Measurements from ENCODE around the gene TNFRSF1A. TPM values are rescaled to one million over a fixed set of nuclear protein-coding genes. Genes with fewer than 3 reads are reported as not detected.
A peak's percentile ranks its signal among the peaks of the same experiment; 100 is the strongest.

The TNFRSF1A gene
- total RNA-seq, 1 donor from 2014 or later, result 125 TPM

GRCh38 chr12:6343518-6343917 lies 1.6 kb upstream of the TNFRSF1A start:
- Mint-ChIP-seq H3K27me3 (ENCODE audit: unreplicated experiment) (peaks cover 11% of the 10 kb centered on the region), H3K9me3 (ENCODE audit: unreplicated experiment) (no peaks in the 10 kb centered on the region), H3K27ac (ENCODE audit: unreplicated experiment) (no peak overlapping the region), H3K36me3 (ENCODE audit: low read depth, unreplicated experiment) (peaks cover 4% of the 10 kb centered on the region), H3K4me1 (ENCODE audit: unreplicated experiment) (peaks cover 33% of the 10 kb centered on the region), H3K4me3 (ENCODE audit: unreplicated experiment) (no peak overlapping the region)
- DNase-seq (ENCODE audit: low spot score), result no peak
- TF ChIP-seq, protein P1, sequence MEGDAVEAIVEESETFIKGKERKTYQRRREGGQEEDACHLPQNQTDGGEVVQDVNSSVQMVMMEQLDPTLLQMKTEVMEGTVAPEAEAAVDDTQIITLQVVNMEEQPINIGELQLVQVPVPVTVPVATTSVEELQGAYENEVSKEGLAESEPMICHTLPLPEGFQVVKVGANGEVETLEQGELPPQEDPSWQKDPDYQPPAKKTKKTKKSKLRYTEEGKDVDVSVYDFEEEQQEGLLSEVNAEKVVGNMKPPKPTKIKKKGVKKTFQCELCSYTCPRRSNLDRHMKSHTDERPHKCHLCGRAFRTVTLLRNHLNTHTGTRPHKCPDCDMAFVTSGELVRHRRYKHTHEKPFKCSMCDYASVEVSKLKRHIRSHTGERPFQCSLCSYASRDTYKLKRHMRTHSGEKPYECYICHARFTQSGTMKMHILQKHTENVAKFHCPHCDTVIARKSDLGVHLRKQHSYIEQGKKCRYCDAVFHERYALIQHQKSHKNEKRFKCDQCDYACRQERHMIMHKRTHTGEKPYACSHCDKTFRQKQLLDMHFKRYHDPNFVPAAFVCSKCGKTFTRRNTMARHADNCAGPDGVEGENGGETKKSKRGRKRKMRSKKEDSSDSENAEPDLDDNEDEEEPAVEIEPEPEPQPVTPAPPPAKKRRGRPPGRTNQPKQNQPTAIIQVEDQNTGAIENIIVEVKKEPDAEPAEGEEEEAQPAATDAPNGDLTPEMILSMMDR (IDR thresholded peaks at IDR 0.05; ENCODE audit: unreplicated experiment), result no peak

DNA sequence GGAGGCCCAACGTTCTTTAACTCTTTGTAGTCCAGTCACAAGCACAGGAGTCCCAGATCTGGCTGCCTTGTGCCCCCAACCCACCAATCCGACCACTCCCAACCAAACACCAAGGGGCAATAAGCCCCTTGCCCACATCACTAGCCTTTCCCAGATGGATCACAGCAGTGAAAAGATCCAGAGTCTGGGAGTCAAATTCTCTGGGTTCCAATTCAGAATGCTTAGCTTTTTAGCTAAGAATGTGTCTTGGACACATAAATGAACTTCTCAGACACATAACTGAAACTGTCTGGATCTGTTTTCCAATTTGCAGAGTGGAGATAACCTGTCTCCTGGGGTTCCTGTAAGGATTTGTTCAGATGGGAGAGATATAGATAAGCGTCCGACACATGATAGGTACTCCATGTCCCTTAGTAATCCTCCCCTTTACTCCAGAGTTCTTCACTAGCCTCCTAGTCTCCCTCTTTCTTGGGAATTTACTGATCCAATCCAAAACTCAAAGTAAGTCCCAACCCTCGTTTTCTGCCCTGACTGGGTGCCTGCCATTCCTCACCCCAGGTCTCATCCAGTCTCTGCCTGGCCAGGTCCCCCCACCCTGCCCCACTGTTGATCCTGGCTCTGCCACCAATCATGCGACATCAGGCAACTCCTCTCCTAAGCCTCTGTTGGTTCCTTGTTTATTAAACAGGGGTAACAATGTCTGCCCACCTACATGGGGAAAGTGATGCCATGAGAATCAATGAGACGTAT lies 439 bp upstream of the TNFRSF1A start:
- H3K4me3 Mint-ChIP-seq (ENCODE audit: unreplicated experiment), result no peak overlapping the region
- H3K27me3 Mint-ChIP-seq (ENCODE audit: unreplicated experiment), result peaks cover 11% of the 10 kb centered on the region
- peaks cover 4% of the 10 kb centered on the region for H3K36me3 Mint-ChIP-seq (ENCODE audit: low read depth, unreplicated experiment)
- H3K4me1 Mint-ChIP-seq (ENCODE audit: unreplicated experiment), result peaks cover 33% of the 10 kb centered on the region
- H3K27ac Mint-ChIP-seq (ENCODE audit: unreplicated experiment), result peak overlapping the region; percentile 95
- H3K9me3 Mint-ChIP-seq (ENCODE audit: unreplicated experiment), result no peaks in the 10 kb centered on the region
- TF ChIP-seq, protein P1 (IDR thresholded peaks at IDR 0.05; ENCODE audit: unreplicated experiment), result no peak
- no peak for DNase-seq (ENCODE audit: low spot score)

DNA sequence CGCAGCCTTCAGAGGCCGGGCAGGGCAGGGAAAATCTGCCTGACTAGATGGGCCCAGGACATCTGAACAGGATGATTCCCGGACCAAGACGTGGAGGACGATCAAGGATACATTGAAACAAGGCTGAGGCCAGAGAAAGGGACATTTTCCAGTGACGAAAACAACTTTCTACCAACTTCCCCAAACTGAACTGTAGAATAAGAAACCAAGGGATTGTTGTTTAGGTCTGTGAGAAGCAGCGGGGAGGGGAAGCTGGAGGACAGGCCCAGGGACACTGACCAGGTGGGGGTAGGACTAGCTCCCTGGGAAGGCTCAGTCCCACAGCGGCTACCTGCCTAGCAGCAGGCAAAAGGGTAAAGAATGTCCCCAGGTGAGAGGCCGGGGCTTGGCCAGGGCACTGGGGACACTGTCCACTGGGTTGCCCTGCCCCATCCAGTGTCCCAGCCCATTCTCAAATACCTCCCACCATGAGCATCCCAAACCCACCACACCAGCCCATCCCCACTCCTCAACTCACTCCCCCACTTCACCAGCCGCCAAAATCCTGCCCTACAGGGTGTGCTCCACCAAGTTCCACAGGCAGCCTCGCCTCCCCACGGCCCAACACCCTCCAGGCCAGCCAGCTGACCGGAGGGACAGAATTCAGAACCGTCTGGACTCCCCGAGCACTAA lies 995 bp downstream of the TNFRSF1A start:
- no peak overlapping the region for H3K27ac Mint-ChIP-seq (ENCODE audit: unreplicated experiment)
- TF ChIP-seq, protein P1 (IDR thresholded peaks at IDR 0.05; ENCODE audit: unreplicated experiment), result no peak
- H3K36me3 Mint-ChIP-seq (ENCODE audit: low read depth, unreplicated experiment), result peaks cover 4% of the 10 kb centered on the region
- H3K9me3 Mint-ChIP-seq (ENCODE audit: unreplicated experiment), result no peaks in the 10 kb centered on the region
- DNase-seq (ENCODE audit: low spot score), result no peak
- H3K4me3 Mint-ChIP-seq (ENCODE audit: unreplicated experiment), result no peak overlapping the region
- peaks cover 15% of the 10 kb centered on the region for H3K27me3 Mint-ChIP-seq (ENCODE audit: unreplicated experiment)
- peaks cover 27% of the 10 kb centered on the region for H3K4me1 Mint-ChIP-seq (ENCODE audit: unreplicated experiment)

DNA sequence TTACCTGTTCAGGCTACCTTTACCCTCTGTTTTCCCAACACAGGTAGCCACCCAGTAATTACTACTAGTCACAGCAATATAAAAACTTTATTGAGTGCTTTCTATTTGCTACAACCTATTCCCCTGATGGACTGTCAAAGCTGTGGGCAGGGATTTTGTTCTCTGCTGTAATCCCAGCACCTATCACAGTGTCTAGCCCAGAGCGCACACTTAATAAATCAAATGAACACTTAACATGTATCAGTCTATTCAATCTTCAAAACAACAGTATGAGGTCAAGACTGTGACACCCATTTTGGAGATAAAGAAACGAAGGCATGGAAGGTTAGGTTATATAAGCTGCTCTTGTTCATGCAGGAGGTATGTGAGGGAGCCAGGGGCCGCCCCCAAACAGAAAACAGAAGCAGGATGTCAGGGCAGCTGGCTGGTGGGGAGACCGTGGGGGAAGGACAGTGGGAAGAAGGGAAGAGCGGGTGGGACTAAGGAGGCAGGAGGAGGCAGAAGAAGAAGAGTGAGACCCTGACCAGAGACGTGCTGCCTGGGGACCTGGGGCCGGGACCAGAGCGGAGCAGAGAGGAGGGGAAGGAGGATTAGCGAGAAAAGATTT lies 1.7 kb downstream of the TNFRSF1A start:
- no peak for DNase-seq (ENCODE audit: low spot score)
- H3K36me3 Mint-ChIP-seq (ENCODE audit: low read depth, unreplicated experiment), result peaks cover 3% of the 10 kb centered on the region
- no peak overlapping the region for H3K4me3 Mint-ChIP-seq (ENCODE audit: unreplicated experiment)
- H3K27ac Mint-ChIP-seq (ENCODE audit: unreplicated experiment), result no peak overlapping the region
- peaks cover 28% of the 10 kb centered on the region for H3K4me1 Mint-ChIP-seq (ENCODE audit: unreplicated experiment)
- no peaks in the 10 kb centered on the region for H3K9me3 Mint-ChIP-seq (ENCODE audit: unreplicated experiment)
- H3K27me3 Mint-ChIP-seq (ENCODE audit: unreplicated experiment), result peaks cover 15% of the 10 kb centered on the region
- TF ChIP-seq, protein P1 (IDR thresholded peaks at IDR 0.05; ENCODE audit: unreplicated experiment), result no peak
